ENCODE measurements around the gene ZNF81.

ZNF81 gene

DNA sequence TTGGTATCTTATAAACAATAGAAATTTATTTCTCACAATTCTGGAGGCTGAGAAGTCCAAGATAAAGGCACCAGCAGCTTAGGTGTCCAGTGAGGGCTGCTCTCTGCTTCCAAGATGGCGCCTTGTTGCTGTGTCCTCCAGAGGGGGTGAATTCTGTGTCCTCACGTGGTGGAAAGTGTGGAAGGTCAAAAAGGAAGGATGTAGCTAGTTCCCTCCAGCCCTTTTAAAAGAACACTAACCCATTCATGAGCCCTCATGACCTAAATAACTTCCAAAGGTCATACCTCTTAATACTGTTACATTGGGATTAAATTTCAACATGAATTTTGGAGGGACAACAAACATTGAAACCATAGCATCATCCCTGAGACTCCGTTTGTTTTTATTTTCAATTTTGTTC is 48.8 kb downstream of the ZNF81 start:
- no peaks in the 10 kb centered on the region for H3K36me3 ChIP-seq (ENCODE audit: control insufficient read depth, insufficient read depth, low read length)

DNA sequence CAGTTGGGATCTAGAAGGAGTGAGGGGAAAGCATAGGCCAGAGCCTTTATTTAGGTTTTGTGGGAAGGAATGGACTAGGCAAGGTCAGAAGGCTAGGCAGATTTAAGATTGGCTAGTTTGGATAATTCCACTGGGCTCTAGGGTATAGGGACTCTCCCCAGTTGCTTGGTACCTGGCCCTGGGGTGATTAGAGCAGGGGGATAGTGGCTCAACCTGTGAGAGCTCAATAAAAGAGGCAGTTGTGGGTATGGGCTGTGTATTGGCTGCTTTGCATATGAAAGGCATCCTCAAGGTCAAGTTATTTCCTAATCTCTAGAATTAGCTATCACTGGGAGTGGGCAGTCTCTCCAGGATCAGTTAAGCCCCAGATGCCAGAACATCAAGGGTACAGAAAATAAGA is 61.3 kb downstream of the ZNF81 start:
- Histone ChIP-seq H3K36me3 (ENCODE audit: control insufficient read depth, insufficient read depth, low read length) (no peaks in the 10 kb centered on the region), H3K4me3 (replicated peaks; ENCODE audit: low read depth, low read length) (no peak overlapping the region), H3K27me3 (replicated peaks; ENCODE audit: control insufficient read depth, insufficient read depth, low read length) (no peaks in the 10 kb centered on the region)
- no peak for DNase-seq (ENCODE audit: extremely low read depth, insufficient read length)
- TF ChIP-seq, protein P1, sequence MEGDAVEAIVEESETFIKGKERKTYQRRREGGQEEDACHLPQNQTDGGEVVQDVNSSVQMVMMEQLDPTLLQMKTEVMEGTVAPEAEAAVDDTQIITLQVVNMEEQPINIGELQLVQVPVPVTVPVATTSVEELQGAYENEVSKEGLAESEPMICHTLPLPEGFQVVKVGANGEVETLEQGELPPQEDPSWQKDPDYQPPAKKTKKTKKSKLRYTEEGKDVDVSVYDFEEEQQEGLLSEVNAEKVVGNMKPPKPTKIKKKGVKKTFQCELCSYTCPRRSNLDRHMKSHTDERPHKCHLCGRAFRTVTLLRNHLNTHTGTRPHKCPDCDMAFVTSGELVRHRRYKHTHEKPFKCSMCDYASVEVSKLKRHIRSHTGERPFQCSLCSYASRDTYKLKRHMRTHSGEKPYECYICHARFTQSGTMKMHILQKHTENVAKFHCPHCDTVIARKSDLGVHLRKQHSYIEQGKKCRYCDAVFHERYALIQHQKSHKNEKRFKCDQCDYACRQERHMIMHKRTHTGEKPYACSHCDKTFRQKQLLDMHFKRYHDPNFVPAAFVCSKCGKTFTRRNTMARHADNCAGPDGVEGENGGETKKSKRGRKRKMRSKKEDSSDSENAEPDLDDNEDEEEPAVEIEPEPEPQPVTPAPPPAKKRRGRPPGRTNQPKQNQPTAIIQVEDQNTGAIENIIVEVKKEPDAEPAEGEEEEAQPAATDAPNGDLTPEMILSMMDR (IDR thresholded peaks at IDR 0.05; ENCODE audit: insufficient read depth, low read length, poor library complexity, severe bottlenecking) = no peak

More for the DNA sequence above, 48.8 kb downstream of the ZNF81 start:
- DNase-seq (ENCODE audit: extremely low read depth, insufficient read length) = no peak
- no peak overlapping the region for H3K4me3 ChIP-seq (replicated peaks; ENCODE audit: low read depth, low read length)
- no peaks in the 10 kb centered on the region for H3K27me3 ChIP-seq (replicated peaks; ENCODE audit: control insufficient read depth, insufficient read depth, low read length)
- TF ChIP-seq, protein P1 (IDR thresholded peaks at IDR 0.05; ENCODE audit: insufficient read depth, low read length, poor library complexity, severe bottlenecking) = no peak

DNA sequence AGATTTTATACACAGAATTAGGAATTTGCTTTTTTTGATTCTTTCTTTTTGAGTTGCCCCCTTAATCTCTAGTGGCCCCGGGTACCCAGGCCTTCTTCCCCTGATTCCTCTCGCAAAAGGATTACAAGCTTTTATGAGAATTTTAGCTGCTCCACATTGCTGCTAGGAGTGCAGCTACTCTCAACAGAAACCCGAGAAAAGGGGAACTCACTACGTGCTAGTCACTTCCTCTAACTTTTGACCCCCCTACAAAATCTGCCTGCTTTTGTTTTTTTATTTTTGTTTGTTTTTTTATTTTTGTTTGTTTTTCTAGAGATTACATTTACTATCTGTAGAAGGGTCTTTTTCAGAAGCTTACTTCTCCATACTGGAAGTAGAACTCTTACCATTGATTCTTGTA is 64.1 kb downstream of the ZNF81 start:
- H3K27me3 ChIP-seq (replicated peaks; ENCODE audit: control insufficient read depth, insufficient read depth, low read length) = no peaks in the 10 kb centered on the region
- no peak overlapping the region for H3K4me3 ChIP-seq (replicated peaks; ENCODE audit: low read depth, low read length)
- H3K36me3 ChIP-seq (ENCODE audit: control insufficient read depth, insufficient read depth, low read length) = no peaks in the 10 kb centered on the region
- TF ChIP-seq, protein P1 (IDR thresholded peaks at IDR 0.05; ENCODE audit: insufficient read depth, low read length, poor library complexity, severe bottlenecking) = no peak
- DNase-seq (ENCODE audit: extremely low read depth, insufficient read length) = no peak

DNA sequence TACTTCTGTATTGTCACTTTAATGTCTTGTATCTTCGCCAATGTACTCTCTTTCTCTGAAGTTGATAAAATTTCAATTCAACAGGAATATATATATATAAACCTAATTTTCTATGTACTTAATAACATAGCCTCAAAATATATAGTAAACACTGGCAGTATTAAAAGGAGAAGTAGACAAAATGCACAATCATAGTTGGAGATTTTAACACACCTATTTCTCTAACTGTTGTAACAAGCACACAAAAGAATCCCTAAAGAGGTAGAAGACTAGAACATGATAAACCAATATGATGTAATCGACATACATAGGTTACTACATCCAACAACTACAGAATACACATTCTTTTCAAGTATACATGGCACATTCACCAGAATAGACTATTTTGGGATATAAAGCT is 65.5 kb downstream of the ZNF81 start:
- TF ChIP-seq, protein P1 (IDR thresholded peaks at IDR 0.05; ENCODE audit: insufficient read depth, low read length, poor library complexity, severe bottlenecking) = no peak
- Histone ChIP-seq H3K27me3 (replicated peaks; ENCODE audit: control insufficient read depth, insufficient read depth, low read length) (no peaks in the 10 kb centered on the region), H3K4me3 (replicated peaks; ENCODE audit: low read depth, low read length) (no peak overlapping the region), H3K36me3 (ENCODE audit: control insufficient read depth, insufficient read depth, low read length) (no peaks in the 10 kb centered on the region)
- no peak for DNase-seq (ENCODE audit: extremely low read depth, insufficient read length)

DNA sequence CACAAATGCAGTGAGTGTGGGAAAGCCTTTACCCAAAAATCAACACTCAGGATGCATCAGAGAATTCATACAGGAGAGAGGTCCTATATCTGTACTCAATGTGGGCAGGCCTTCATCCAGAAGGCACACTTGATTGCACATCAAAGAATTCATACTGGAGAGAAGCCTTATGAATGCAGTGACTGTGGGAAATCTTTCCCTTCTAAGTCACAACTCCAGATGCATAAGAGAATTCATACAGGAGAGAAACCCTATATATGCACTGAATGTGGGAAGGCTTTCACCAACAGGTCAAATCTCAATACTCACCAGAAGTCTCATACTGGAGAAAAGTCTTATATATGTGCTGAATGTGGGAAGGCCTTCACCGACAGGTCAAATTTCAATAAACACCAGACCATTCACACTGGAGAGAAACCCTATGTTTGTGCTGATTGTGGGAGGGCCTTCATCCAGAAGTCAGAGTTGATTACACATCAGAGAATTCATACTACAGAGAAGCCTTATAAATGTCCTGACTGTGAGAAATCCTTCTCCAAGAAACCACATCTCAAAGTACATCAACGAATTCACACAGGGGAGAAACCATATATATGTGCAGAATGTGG is 79.3 kb downstream of the ZNF81 start:
- no peak overlapping the region for H3K4me3 ChIP-seq (replicated peaks; ENCODE audit: low read depth, low read length)
- no peak for DNase-seq (ENCODE audit: extremely low read depth, insufficient read length)
- TF ChIP-seq, protein P1 (IDR thresholded peaks at IDR 0.05; ENCODE audit: insufficient read depth, low read length, poor library complexity, severe bottlenecking) = no peak
- H3K27me3 ChIP-seq (replicated peaks; ENCODE audit: control insufficient read depth, insufficient read depth, low read length) = no peaks in the 10 kb centered on the region
- no peaks in the 10 kb centered on the region for H3K36me3 ChIP-seq (ENCODE audit: control insufficient read depth, insufficient read depth, low read length)

DNA sequence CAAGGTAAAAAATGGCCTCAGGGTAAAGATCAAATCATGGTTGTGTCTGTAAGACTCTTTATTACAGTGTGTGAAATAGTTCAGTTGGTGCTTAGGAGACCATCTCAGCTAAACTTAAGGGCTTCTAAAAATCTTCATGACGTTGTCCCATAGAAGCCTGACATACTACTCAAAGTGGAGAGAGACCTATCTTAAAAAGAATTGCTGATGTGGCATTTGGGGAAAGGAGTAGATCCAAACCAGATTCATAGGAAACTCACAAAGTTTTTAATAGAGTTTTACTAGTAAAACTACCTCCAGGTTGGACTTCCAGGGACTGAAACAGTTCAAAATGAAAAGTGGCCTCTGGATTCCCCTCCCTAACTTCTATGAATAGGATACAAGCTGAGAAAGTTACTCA is 81.6 kb downstream of the ZNF81 start:
- H3K36me3 ChIP-seq (ENCODE audit: control insufficient read depth, insufficient read depth, low read length) = no peaks in the 10 kb centered on the region

More for the DNA sequence above, 81.6 kb downstream of the ZNF81 start:
- no peaks in the 10 kb centered on the region for H3K27me3 ChIP-seq (replicated peaks; ENCODE audit: control insufficient read depth, insufficient read depth, low read length)
- H3K4me3 ChIP-seq (replicated peaks; ENCODE audit: low read depth, low read length) = no peak overlapping the region
- TF ChIP-seq, protein P1 (IDR thresholded peaks at IDR 0.05; ENCODE audit: insufficient read depth, low read length, poor library complexity, severe bottlenecking) = no peak
- no peak for DNase-seq (ENCODE audit: extremely low read depth, insufficient read length)

All from GM06990 (cell line).